CD4-positive, alpha-beta T cell treated with Interleukin-1 beta for 1 hour (primary cell): ENCODE results near the gene RAD23A.

Experiments used
- DNase-seq, 2 donors: peaks; one replicate each; pipeline ENCODE4 v3.0.0-alpha.2; 2020 to 2022

The RAD23A gene

GRCh38 chr19:12985049-12985776 is 39.6 kb downstream of the RAD23A start:
- peak; percentile 25 to 59 for DNase-seq

- no peak for DNase-seq
Measured at GRCh38 chr19:12986726-12987125, 41.1 kb downstream of the RAD23A start.

GRCh38 chr19:12987190-12987589 is 41.5 kb downstream of the RAD23A start:
- no peak for DNase-seq

- no peak for DNase-seq
Measured at GRCh38 chr19:12987781-12988180, 42.1 kb downstream of the RAD23A start.

- DNase-seq: no peak
Measured at GRCh38 chr19:12990431-12990830, 44.8 kb downstream of the RAD23A start.

- no peak for DNase-seq
Measured at GRCh38 chr19:12990853-12991252, 45.2 kb downstream of the RAD23A start.

- no peak for DNase-seq
Measured at GRCh38 chr19:12991296-12991695, 45.6 kb downstream of the RAD23A start.

GRCh38 chr19:12992729-12993128 is 47.1 kb downstream of the RAD23A start:
- no peak for DNase-seq

GRCh38 chr19:12993562-12993961 is 47.9 kb downstream of the RAD23A start:
- no peak for DNase-seq

GRCh38 chr19:12994701-12995595 is 49.3 kb downstream of the RAD23A start, which contains the start of gene NFIX:
TSS of gene NFIX (plus strand) at chr19:12995475. CDS start at chr19:12995838, 363 bp downstream.
- DNase-seq: peak; percentile 58 to 74

- DNase-seq: no peak
Measured at GRCh38 chr19:12995596-12996405, 50.1 kb downstream of the RAD23A start.

- no peak for DNase-seq
Measured at GRCh38 chr19:12996406-12997094, 50.9 kb downstream of the RAD23A start.

- DNase-seq: no peak
Measured at GRCh38 chr19:12997179-12997966, 51.7 kb downstream of the RAD23A start.

GRCh38 chr19:12997967-12998940 is 52.6 kb downstream of the RAD23A start:
- DNase-seq: no peak

- no peak for DNase-seq
Measured at GRCh38 chr19:13001166-13001501, 55.5 kb downstream of the RAD23A start.

- no peak for DNase-seq
Measured at GRCh38 chr19:13001502-13002165, 56.0 kb downstream of the RAD23A start.

GRCh38 chr19:13002166-13002898 is 56.7 kb downstream of the RAD23A start:
- no peak for DNase-seq

- no peak for DNase-seq
Measured at GRCh38 chr19:13003081-13003480, 57.4 kb downstream of the RAD23A start.
